NCI-H1092 treated with DMSO at 0.1 percent for 48 hours (cell line): ENCODE results near the gene ROR2.
A peak's percentile ranks its signal among the peaks of the same experiment; 100 is the strongest.
"Not testable (repeated sequence)": the region's sequence is repeated elsewhere in the genome, so short reads cannot be mapped to it uniquely, and the experiment has no call there.

Source experiments
- DNase-seq: peaks from one replicate; lab custom pipeline; 2025; lab: John Stamatoyannopoulos, UW

ROR2 gene

GRCh38 chr9:91678807-91679580 is 271.0 kb downstream of the ROR2 start:
- DNase-seq = no peak

GRCh38 chr9:91677822-91678436 is 272.1 kb downstream of the ROR2 start:
- no peak for DNase-seq

GRCh38 chr9:91677331-91677730 is 272.7 kb downstream of the ROR2 start:
- DNase-seq = no peak

- peak; percentile 25 for DNase-seq
Measured at GRCh38 chr9:91676046-91676445, 274.0 kb downstream of the ROR2 start.

GRCh38 chr9:91664663-91665062 is 285.4 kb downstream of the ROR2 start:
- no peak for DNase-seq

GRCh38 chr9:91663858-91664257 is 286.2 kb downstream of the ROR2 start:
- DNase-seq = no peak

- DNase-seq = no peak
Measured at GRCh38 chr9:91661451-91661850, 288.6 kb downstream of the ROR2 start.

- no peak for DNase-seq
Measured at GRCh38 chr9:91660521-91660920, 289.5 kb downstream of the ROR2 start.

GRCh38 chr9:91659529-91660495 is 290.2 kb downstream of the ROR2 start:
- DNase-seq = peak; percentile 31

- DNase-seq = no peak
Measured at GRCh38 chr9:91658513-91659105, 291.4 kb downstream of the ROR2 start.

- no peak for DNase-seq
Measured at GRCh38 chr9:91657501-91657900, 292.5 kb downstream of the ROR2 start.

GRCh38 chr9:91655658-91656057 is 294.4 kb downstream of the ROR2 start:
- DNase-seq = no peak

- DNase-seq = no peak
Measured at GRCh38 chr9:91655215-91655614, 294.8 kb downstream of the ROR2 start.

GRCh38 chr9:91654527-91654926 is 295.5 kb downstream of the ROR2 start:
- DNase-seq = no peak

GRCh38 chr9:91647371-91647770 is 302.7 kb downstream of the ROR2 start:
- DNase-seq = no peak

- no peak for DNase-seq
Measured at GRCh38 chr9:91646702-91647101, 303.3 kb downstream of the ROR2 start.

- no peak for DNase-seq
Measured at GRCh38 chr9:91644433-91644832, 305.6 kb downstream of the ROR2 start.

- DNase-seq = no peak
Measured at GRCh38 chr9:91643481-91644077, 306.4 kb downstream of the ROR2 start.

- no peak for DNase-seq
Measured at GRCh38 chr9:91642771-91643170, 307.3 kb downstream of the ROR2 start.

GRCh38 chr9:91640428-91640827 is 309.6 kb downstream of the ROR2 start:
- DNase-seq = no peak

GRCh38 chr9:91639054-91639453 is 311.0 kb downstream of the ROR2 start:
- DNase-seq = no peak

- not testable (repeated sequence) for DNase-seq
Measured at GRCh38 chr9:91634832-91635231, 315.2 kb downstream of the ROR2 start.
